HEK293T (cell line): ENCODE data around the gene SAXO1.
"Not testable (repeated sequence)": the region's sequence is repeated elsewhere in the genome, so short reads cannot be mapped to it uniquely, and the experiment has no call there.

Source experiments
- ARNT ChIP-seq: fragments of 450-650 bp; IDR thresholded peaks from 2 replicates; pipeline ENCODE4 v1.6.1; 2017; ENCODE audit warnings: mild to moderate bottlenecking
- BHLHE40 ChIP-seq: fragments of 450-650 bp; IDR thresholded peaks from 2 replicates; pipeline ENCODE4 v1.6.1; 2016; ENCODE audit warnings: mild to moderate bottlenecking, moderate library complexity, borderline replicate concordance
- CTBP1 ChIP-seq: fragments of 450-650 bp; IDR thresholded peaks from 2 replicates; pipeline ENCODE4 v1.6.1; 2016; ENCODE audit warnings: borderline replicate concordance
- ELF4 ChIP-seq: fragments of 450-650 bp; IDR thresholded peaks from 2 replicates; pipeline ENCODE4 v1.6.1; 2017; ENCODE audit warnings: antibody characterized with exemption
- FOXA1 ChIP-seq: fragments of 450-650 bp; IDR thresholded peaks from 2 replicates; pipeline ENCODE4 v1.6.1; 2016; ENCODE audit warnings: mild to moderate bottlenecking
- FOXM1 ChIP-seq: fragments of 450-650 bp; IDR thresholded peaks from 2 replicates; pipeline ENCODE4 v1.6.1; 2017; ENCODE audit warnings: mild to moderate bottlenecking, borderline replicate concordance
- HDGF ChIP-seq: fragments of 450-650 bp; IDR thresholded peaks from 2 replicates; pipeline ENCODE4 v1.6.1; 2017; ENCODE audit warnings: antibody characterized with exemption, borderline replicate concordance
- LEF1 ChIP-seq: fragments of 450-650 bp; IDR thresholded peaks from 2 replicates; pipeline ENCODE4 v1.6.1; 2017; ENCODE audit warnings: mild to moderate bottlenecking, borderline replicate concordance
- NFRKB ChIP-seq: fragments of 450-650 bp; IDR thresholded peaks from 2 replicates; pipeline ENCODE4 v1.6.1; 2016; ENCODE audit warnings: mild to moderate bottlenecking, moderate library complexity
- SP1 ChIP-seq: fragments of 450-650 bp; IDR thresholded peaks from 2 replicates; pipeline ENCODE4 v1.6.1; 2017
- SUZ12 ChIP-seq: fragments of 450-650 bp; IDR thresholded peaks from 2 replicates; pipeline ENCODE4 v1.6.1; 2016; ENCODE audit warnings: mild to moderate bottlenecking
- TARDBP ChIP-seq: fragments of 450-650 bp; IDR thresholded peaks from 2 replicates; pipeline ENCODE4 v1.6.1; 2016
- ZNF384 ChIP-seq: fragments of 450-650 bp; IDR thresholded peaks from 2 replicates; pipeline ENCODE4 v1.6.1; 2016
- TF ChIP-seq, protein P1 (sequence below): fragments of 450-650 bp; IDR thresholded peaks from 2 replicates; pipeline ENCODE4 v1.6.1; 2016

DNA sequence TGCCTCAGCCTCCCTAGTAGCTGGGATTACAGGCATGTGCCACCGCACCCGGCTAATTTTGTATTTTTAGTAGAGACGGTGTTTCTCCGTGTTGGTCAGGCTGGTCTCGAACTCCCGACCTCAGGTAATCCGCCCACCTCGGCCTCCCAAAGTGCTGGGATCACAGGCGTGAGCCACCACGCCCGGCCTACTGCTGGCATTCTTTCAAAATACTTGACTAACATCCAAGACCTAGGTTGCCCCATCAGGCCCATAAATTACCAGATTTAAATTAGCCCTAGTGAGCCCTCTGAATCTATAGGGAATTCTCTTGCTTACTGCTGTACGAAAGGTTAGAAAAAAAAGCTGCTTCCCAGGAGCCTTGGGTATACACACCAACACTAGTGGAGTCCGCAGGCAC is 102.4 kb downstream of the SAXO1 start:
- not testable (repeated sequence) for TF ChIP-seq LEF1, FOXM1, TARDBP, BHLHE40, ELF4, NFRKB, SP1, ZNF384, HDGF, CTBP1, ARNT, FOXA1, SUZ12
- TF ChIP-seq, protein P1, sequence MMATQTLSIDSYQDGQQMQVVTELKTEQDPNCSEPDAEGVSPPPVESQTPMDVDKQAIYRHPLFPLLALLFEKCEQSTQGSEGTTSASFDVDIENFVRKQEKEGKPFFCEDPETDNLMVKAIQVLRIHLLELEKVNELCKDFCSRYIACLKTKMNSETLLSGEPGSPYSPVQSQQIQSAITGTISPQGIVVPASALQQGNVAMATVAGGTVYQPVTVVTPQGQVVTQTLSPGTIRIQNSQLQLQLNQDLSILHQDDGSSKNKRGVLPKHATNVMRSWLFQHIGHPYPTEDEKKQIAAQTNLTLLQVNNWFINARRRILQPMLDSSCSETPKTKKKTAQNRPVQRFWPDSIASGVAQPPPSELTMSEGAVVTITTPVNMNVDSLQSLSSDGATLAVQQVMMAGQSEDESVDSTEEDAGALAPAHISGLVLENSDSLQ: not testable (repeated sequence)
